ENCODE data around the gene NTNG1.

DNA sequence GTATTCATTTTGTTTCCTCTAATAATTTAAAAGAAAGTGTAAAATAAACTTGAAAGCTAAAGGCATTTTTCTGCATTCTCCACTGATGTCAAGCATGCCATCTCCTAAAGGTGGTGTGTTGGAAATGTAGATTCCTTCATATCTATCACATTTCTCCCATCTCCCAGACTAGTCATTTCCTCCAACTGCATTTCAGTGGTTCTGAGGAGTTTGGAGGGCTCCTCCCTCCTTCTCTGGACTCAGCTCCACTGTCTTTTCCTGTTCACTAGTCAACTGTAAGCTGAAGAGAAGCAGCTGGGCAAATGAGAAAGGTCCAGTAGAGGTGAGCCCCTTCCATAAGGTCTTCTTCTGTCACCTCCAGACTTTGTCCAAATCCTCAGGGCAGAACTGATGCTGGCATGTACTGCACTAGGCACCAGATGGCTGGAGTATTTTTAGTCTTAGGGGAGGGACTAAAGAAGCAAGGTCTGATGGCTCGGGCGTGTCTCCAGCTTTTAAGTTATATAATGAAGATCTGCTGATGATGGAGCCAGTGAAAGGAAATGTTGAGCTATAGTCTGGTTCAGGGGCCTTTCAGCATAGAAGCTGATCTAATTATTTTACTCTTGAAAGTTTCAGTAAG is 186.1 kb downstream of the NTNG1 start:
- TF ChIP-seq BHLHE40 (IDR thresholded peaks at IDR 0.05; ENCODE audit: borderline replicate concordance in 1 of 2, low read depth in 2 of 2, low read length in 1 of 2) (no peak), POLR2AphosphoS5 (IDR thresholded peaks at IDR 0.05; ENCODE audit: low read length) (no peak)
